NT2/D1 (cell line): ENCODE results near the gene CAMK2N1.

ENCODE experiments used
- DNase-seq: peaks from one replicate; pipeline ENCODE4 v3.0.0-alpha.2; 2011; ENCODE audit warnings: low read depth, low spot score
- H3K27me3 ChIP-seq: 2 replicates; pipeline ENCODE4 v1.6.0; 2011; ENCODE audit warnings: mild to moderate bottlenecking; ENCODE audit not compliant: insufficient read length, insufficient read depth
- H3K36me3 ChIP-seq: 2 replicates; pipeline ENCODE4 v1.6.1; 2011; ENCODE audit warnings: mild to moderate bottlenecking, low read length, mixed read lengths; ENCODE audit not compliant: insufficient read depth, insufficient read length
- H3K4me1 ChIP-seq: 2 replicates; pipeline ENCODE4 v1.5.1; 2011; ENCODE audit not compliant: insufficient read depth, insufficient read length
- H3K4me3 ChIP-seq: 2 replicates; pipeline ENCODE4 v1.5.1; 2011; ENCODE audit warnings: low read depth; ENCODE audit not compliant: insufficient read length
- H3K9ac ChIP-seq: 2 replicates; pipeline ENCODE4 v1.6.0; 2011; ENCODE audit warnings: low read depth; ENCODE audit not compliant: insufficient read length
- H3K9me3 ChIP-seq: 2 replicates; pipeline ENCODE4 v1.5.1; 2011; ENCODE audit warnings: mild to moderate bottlenecking, low read length; ENCODE audit not compliant: insufficient read depth
- SUZ12 ChIP-seq: IDR thresholded peaks from 2 replicates; pipeline ENCODE4 v1.6.1; 2011; ENCODE audit not compliant: insufficient read length, insufficient read depth; ENCODE audit errors: extremely low read depth
- YY1 ChIP-seq: IDR thresholded peaks from 2 replicates; pipeline ENCODE4 v1.6.1; 2011; ENCODE audit not compliant: insufficient read length, insufficient read depth
- ZNF274 ChIP-seq: IDR thresholded peaks from 2 replicates; pipeline ENCODE4 v1.6.1; 2011; ENCODE audit warnings: mild to moderate bottlenecking, low read depth, low read length

Gene CAMK2N1

GRCh38 chr1:20466273-20466672, 19.7 kb downstream of the CAMK2N1 start:
- H3K9me3 ChIP-seq, result no peaks in the 10 kb centered on the region
- H3K4me3 ChIP-seq, result no peak overlapping the region
- no peak overlapping the region for H3K9ac ChIP-seq
- H3K4me1 ChIP-seq, result no peaks in the 10 kb centered on the region
- no peak for TF ChIP-seq ZNF274
- no peak for TF ChIP-seq SUZ12
- no peak for TF ChIP-seq YY1
- no peaks in the 10 kb centered on the region for H3K36me3 ChIP-seq
- DNase-seq, result no peak
- peaks cover 13% of the 10 kb centered on the region for H3K27me3 ChIP-seq

- H3K9ac ChIP-seq, result no peak overlapping the region
- no peak for DNase-seq
- H3K27me3 ChIP-seq, result peaks cover 13% of the 10 kb centered on the region
- no peak overlapping the region for H3K4me3 ChIP-seq
- no peaks in the 10 kb centered on the region for H3K9me3 ChIP-seq
- no peaks in the 10 kb centered on the region for H3K4me1 ChIP-seq
- TF ChIP-seq SUZ12 (no peak), YY1 (no peak), ZNF274 (no peak)
- no peaks in the 10 kb centered on the region for H3K36me3 ChIP-seq
Measured at GRCh38 chr1:20465187-20465586, 20.8 kb downstream of the CAMK2N1 start.

- no peaks in the 10 kb centered on the region for H3K36me3 ChIP-seq
- no peaks in the 10 kb centered on the region for H3K9me3 ChIP-seq
- no peak overlapping the region for H3K4me3 ChIP-seq
- H3K9ac ChIP-seq, result no peak overlapping the region
- H3K27me3 ChIP-seq, result peaks cover 13% of the 10 kb centered on the region
- no peaks in the 10 kb centered on the region for H3K4me1 ChIP-seq
- no peak for DNase-seq
- TF ChIP-seq SUZ12, result no peak
- TF ChIP-seq YY1, result no peak
- no peak for TF ChIP-seq ZNF274
Measured at GRCh38 chr1:20463502-20463901, 22.5 kb downstream of the CAMK2N1 start.

GRCh38 chr1:20462397-20462796, 23.6 kb downstream of the CAMK2N1 start:
- Histone ChIP-seq H3K4me3 (no peak overlapping the region), H3K9ac (no peak overlapping the region), H3K36me3 (no peaks in the 10 kb centered on the region), H3K27me3 (peaks cover 13% of the 10 kb centered on the region), H3K4me1 (no peaks in the 10 kb centered on the region), H3K9me3 (no peaks in the 10 kb centered on the region)
- TF ChIP-seq YY1, result no peak
- no peak for TF ChIP-seq SUZ12
- TF ChIP-seq ZNF274, result no peak
- DNase-seq, result no peak

GRCh38 chr1:20458717-20459116, 27.3 kb downstream of the CAMK2N1 start:
- Histone ChIP-seq H3K4me1 (no peaks in the 10 kb centered on the region), H3K9me3 (no peaks in the 10 kb centered on the region), H3K27me3 (peaks cover under 1% of the 10 kb centered on the region), H3K36me3 (no peaks in the 10 kb centered on the region), H3K4me3 (no peak overlapping the region), H3K9ac (no peak overlapping the region)
- DNase-seq, result no peak
- TF ChIP-seq ZNF274 (no peak), YY1 (no peak), SUZ12 (no peak)

GRCh38 chr1:20454004-20454403, 32.0 kb downstream of the CAMK2N1 start:
- no peak for TF ChIP-seq SUZ12
- H3K9ac ChIP-seq, result no peak overlapping the region
- DNase-seq, result no peak
- H3K4me3 ChIP-seq, result no peak overlapping the region
- no peaks in the 10 kb centered on the region for H3K9me3 ChIP-seq
- no peaks in the 10 kb centered on the region for H3K36me3 ChIP-seq
- H3K27me3 ChIP-seq, result no peaks in the 10 kb centered on the region
- no peaks in the 10 kb centered on the region for H3K4me1 ChIP-seq

- no peak for TF ChIP-seq ZNF274
- no peak for TF ChIP-seq SUZ12
- TF ChIP-seq YY1, result no peak
- Histone ChIP-seq H3K36me3 (no peaks in the 10 kb centered on the region), H3K4me3 (no peak overlapping the region), H3K27me3 (no peaks in the 10 kb centered on the region), H3K4me1 (no peaks in the 10 kb centered on the region), H3K9ac (no peak overlapping the region), H3K9me3 (no peaks in the 10 kb centered on the region)
- DNase-seq, result no peak
Measured at GRCh38 chr1:20449735-20450311, 36.2 kb downstream of the CAMK2N1 start.
